ENCODE data around the gene CAND2.

CAND2 gene

GRCh38 chr3:12807601-12808359, 11.3 kb downstream of the CAND2 start:
- DNase-seq (ENCODE audit: low spot score): no peak

DNA sequence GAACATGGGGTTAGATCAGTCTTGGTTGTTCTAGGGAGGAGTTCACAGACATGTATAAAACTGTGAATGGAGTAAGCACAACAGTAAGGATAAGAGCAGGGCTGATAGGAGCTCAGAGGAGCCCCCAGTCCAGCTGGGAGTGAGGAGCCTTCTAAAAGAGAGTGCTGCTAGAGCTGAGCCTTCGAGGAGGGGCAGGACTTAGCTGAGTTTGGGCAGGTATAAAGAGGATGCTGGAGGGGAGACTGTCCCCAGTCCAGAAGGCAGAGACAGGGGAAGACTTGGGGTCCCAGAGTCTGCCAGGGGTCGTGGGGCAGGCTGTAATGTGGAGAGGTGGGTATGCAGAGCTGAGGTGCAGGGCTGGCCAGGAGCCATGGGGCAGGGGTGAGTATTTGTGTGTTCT, 12.1 kb downstream of the CAND2 start:
- DNase-seq (ENCODE audit: low spot score): no peak

- DNase-seq (ENCODE audit: low spot score): no peak
Measured at GRCh38 chr3:12809001-12809400, 12.5 kb downstream of the CAND2 start.

- DNase-seq (ENCODE audit: low spot score): no peak
Measured at GRCh38 chr3:12809435-12809834, 13.0 kb downstream of the CAND2 start.

- peak; percentile 99 for DNase-seq (ENCODE audit: low spot score)
Measured at GRCh38 chr3:12810013-12810780, 13.7 kb downstream of the CAND2 start.

- no peak for DNase-seq (ENCODE audit: low spot score)
Measured at GRCh38 chr3:12810961-12811360, 14.5 kb downstream of the CAND2 start.

DNA sequence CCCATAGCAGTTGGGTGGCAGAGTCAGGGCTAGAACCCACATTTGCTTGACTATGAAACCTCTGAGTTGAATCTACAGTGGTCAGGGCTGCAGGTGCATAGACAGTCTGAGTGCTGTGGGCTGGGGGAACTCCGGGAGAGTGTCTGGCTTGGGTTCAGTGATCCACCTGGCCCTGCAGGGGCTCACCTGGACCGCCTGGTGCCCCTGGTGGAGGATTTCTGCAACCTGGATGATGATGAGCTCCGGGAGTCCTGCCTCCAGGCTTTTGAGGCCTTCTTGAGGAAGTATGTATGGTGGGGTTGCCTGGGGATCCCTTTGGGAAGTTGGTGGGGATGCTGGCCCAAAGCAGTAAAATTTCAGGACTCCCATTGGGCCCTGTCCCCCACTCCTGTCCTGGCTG, 16.3 kb downstream of the CAND2 start:
- DNase-seq (ENCODE audit: low spot score): no peak

- no peak for DNase-seq (ENCODE audit: low spot score)
Measured at GRCh38 chr3:12813967-12814366, 17.5 kb downstream of the CAND2 start.

- DNase-seq (ENCODE audit: low spot score): no peak
Measured at GRCh38 chr3:12815078-12815477, 18.6 kb downstream of the CAND2 start.

DNA sequence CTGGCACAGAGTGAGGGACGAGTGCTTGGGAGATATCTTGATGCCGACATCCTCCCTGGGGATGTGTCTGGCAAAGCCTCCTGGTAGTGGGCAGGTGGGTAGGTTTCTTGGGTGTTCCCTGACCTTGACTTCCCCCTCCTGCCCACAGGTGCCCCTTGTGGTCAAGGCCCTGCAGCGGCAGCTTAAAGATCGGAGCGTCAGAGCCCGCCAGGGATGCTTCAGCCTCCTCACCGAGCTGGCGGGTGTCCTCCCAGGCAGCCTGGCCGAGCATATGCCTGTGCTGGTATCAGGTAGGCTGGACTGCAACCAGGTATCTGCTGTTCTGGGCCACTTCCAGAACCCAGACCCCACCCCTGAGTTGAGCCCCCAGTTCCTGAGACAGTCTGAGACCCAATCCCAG, 19.2 kb downstream of the CAND2 start:
- no peak for DNase-seq (ENCODE audit: low spot score)

DNA sequence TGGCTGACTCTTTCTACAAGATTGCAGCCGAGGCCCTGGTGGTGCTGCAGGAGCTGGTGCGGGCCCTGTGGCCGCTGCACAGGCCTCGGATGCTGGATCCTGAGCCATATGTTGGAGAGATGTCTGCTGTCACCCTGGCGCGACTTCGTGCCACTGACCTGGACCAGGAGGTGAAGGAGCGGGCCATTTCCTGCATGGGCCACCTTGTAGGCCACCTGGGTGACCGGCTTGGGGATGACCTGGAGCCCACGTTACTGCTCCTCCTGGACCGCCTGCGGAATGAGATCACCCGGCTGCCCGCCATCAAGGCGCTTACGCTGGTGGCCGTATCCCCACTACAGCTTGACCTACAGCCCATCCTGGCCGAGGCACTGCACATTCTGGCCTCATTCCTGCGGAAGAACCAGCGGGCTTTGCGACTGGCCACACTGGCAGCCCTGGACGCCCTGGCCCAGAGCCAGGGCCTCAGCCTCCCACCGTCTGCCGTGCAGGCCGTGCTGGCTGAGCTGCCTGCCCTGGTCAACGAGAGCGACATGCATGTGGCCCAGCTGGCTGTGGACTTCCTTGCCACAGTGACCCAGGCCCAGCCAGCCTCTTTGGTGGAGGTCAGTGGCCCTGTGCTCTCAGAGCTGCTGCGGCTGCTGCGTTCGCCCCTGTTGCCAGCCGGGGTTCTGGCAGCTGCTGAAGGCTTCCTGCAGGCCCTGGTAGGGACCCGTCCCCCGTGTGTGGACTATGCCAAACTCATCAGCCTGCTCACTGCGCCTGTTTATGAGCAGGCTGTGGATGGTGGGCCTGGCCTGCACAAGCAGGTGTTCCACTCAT, 20.3 kb downstream of the CAND2 start:
- DNase-seq (ENCODE audit: low spot score): no peak

- no peak for DNase-seq (ENCODE audit: low spot score)
Measured at GRCh38 chr3:12817343-12817710, 20.8 kb downstream of the CAND2 start.

- no peak for DNase-seq (ENCODE audit: low spot score)
Measured at GRCh38 chr3:12818273-12818672, 21.8 kb downstream of the CAND2 start.

DNA sequence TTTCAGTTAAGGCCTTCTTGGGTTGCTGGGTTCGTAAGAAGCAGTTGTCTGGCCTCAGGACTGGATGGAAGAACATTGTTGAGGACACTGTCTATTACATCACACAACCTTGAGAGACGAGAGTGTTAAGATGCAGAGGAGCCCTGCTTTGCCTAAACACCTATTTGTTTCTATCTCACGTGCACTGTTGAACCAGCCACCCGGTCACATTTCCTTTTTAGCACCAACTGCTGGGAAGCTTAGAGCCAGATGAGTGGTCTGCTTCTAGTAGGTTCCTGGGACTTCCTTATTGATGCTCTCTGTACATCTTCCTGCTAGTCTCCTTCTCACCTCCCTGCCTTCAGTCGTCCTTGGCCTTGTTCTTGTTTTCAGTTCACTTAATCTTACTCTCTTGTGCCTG, 22.3 kb downstream of the CAND2 start:
- no peak for DNase-seq (ENCODE audit: low spot score)

DNA sequence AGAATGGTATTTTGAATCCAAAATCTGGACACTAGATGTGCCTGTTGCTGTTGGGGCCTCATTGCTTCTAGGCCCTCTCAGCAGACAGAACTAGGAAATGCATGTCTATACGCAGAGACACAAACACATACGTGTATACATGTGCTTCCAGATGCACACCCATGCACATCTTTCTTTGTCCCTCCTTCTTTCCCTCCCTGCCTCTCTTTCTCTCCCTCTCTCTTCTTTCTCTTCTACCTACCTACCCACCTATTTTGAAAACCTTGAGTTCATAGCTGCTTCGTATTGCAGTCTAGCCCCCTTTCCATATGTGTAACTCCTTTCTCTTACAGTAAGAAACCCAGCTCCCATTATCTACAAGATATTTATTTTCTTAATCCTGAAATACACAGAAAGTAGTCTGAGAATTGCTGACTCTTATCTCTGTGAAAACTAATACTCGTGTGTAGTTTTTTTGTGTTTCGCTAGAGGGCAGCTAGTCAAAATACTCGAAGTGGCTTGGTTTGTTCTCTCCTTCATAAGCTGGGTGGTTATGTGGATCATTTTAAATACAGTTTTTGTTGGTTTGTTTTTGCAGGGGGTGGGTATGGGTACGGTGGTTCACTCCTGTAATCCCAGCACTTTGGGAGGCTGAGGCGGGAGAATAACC, 26.4 kb downstream of the CAND2 start:
- DNase-seq (ENCODE audit: low spot score): no peak

GRCh38 chr3:12824299-12824698, 27.8 kb downstream of the CAND2 start:
- DNase-seq (ENCODE audit: low spot score): no peak

DNA sequence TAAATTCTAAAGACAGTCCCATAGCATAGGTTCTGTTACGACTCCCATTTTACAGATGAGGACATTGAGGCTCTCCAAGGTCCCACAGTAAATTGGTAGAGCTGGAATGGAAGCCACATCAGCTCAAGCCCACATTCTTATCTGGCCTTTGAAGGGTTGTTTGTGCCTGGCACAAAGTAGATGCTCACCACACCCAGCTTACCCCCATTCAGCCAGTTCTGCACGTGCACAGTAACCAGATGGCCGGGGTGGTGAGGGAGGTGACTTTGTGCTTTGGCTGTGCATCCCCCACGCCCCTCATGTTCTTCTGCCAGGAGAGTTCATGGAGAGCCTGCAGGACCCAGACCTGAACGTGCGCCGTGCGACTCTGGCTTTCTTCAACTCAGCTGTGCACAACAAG, 28.7 kb downstream of the CAND2 start:
- DNase-seq (ENCODE audit: low spot score): no peak

DNA sequence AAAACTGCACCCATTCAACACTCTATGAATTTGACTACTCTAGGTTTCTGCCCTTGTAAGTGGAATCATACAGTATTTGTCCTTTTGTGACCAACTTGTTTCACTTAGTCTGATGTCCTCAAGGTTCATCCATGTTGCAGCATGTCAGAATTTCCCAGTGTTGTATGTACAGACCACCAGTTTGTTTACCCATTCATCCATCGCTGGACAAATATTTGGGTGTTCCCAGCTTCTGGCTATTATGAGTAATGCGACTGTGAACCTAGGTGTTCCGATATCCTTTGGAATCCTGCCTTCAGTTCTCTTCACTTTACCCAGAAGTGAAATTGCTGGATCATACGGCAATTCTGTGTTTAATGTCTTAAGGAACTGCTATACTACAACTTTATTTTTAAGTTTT, 32.3 kb downstream of the CAND2 start:
- DNase-seq (ENCODE audit: low spot score): no peak

DNA sequence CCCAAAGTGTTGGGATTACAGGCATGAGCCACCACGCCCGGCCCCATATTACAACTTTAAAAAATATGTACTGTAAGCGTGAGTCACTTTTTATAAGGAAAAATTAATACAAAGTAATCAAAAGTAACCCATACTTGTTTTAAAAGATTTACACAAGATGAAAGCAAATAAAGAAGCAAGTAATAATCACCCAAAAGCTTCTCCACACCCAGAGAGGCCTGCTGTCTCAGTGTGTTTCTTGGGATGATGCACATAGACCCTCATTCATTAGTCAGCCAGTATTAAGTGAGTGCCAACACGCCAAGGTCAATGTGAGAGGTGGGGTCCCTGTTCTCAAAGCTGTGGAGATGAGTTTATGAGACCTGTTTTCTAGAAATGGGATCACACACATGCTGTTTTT, 32.9 kb downstream of the CAND2 start:
- DNase-seq (ENCODE audit: low spot score): no peak

DNA sequence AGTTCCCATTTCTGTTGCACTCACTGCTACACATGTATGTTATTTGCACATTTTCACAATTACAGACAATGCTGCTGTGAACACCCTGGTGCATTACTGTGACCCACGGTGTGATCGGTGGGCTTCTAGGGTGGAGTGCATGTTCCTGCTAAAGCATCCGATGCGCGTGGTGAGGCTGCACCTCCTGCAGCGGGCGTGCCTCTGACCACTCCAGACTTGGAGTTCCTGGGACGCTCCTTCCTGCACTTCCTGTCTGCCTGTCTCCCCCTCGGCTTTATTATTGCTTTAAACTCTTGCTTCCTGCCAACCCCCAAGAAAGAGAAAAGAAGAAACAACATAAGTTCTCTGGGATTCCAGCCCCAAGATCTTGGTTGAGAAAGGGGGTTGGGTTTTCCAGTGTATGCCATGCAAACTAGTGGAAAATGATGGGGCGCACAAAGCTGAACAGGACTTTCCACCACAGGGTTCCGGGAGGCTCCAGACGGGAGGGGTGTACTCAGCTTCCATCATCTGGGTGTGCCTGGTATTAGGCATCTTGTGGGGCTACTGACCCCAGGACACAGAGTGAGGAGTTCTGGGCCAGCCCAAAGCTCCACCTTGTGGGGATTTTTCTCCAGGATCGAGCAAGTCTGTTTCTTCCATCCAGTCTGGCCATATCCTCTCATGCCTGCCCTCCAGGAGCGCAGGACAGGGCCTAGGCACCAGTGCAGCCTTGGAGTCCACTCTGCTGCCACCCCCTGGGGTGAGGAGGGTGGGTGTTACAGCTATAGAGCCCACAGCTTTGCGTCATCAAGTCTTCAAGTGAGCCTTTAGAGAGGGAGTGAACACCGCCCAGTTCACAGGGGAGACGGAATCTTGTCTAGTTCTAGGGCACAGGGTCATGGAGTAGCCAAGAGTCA, 33.7 kb downstream of the CAND2 start:
- DNase-seq (ENCODE audit: low spot score): no peak

DNA sequence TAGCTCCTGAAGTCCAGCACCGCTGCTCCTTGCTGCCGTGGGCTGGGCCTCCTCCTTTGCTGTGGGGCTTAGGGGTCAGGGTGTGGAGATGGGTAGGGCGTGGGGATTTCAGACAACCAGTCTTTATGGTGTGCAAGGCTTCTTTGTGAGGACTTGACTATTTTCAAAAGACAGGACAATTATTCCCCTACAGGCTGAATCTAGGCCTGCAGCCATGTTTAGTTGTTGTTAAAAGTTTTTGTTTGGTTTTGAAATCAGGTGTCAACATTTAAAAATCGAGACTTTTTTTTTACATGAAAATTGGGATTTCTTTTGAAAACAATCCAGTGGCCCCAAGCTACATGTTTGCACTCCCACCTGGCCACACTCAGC, 34.3 kb downstream of the CAND2 start:
- no peak for DNase-seq (ENCODE audit: low spot score)

All from Ammon's horn (tissue), 1 donor.